ENCODE data around the gene TBCK. TPM values are rescaled to one million over a fixed set of nuclear protein-coding genes. Genes with fewer than 3 reads are reported as not detected.

TBCK gene
- total RNA-seq, 4 donors from 2014 or later = 23.3 to 47.7 (median 34.2) TPM

DNA sequence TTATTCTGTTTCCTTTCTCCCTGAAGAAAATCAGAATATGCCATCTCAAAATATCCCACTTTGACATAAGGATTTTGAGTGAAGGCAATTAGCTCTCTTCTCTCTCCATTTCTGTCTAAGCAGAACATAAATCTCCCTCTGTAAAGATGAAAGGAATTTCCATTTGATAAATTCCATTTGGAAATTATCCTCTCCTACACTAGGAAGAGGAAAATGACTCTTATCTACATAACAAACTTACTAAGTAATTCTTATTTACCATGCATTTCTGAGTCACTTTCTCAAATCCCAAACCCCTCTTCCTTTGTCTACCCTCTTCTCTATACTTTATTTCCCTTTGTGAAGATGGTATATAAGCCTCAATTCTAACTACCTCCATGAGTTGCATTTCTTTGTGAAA lies 11.4 kb downstream of the TBCK start:
- Histone ChIP-seq H3K4me3 (no peak overlapping the region), H3K9me3 (no peaks in the 10 kb centered on the region), H3K27me3 (no peaks in the 10 kb centered on the region), H3K36me3 (peaks cover 3% of the 10 kb centered on the region), H3K4me1 (no peaks in the 10 kb centered on the region), H3K27ac (no peak overlapping the region)
- TF ChIP-seq POLR2A (IDR thresholded peaks at IDR 0.05) = no peak
- no peak for TF ChIP-seq POLR2AphosphoS5 (IDR thresholded peaks at IDR 0.05)
- TF ChIP-seq EP300 (IDR thresholded peaks at IDR 0.05) = no peak
- TF ChIP-seq, protein P1, sequence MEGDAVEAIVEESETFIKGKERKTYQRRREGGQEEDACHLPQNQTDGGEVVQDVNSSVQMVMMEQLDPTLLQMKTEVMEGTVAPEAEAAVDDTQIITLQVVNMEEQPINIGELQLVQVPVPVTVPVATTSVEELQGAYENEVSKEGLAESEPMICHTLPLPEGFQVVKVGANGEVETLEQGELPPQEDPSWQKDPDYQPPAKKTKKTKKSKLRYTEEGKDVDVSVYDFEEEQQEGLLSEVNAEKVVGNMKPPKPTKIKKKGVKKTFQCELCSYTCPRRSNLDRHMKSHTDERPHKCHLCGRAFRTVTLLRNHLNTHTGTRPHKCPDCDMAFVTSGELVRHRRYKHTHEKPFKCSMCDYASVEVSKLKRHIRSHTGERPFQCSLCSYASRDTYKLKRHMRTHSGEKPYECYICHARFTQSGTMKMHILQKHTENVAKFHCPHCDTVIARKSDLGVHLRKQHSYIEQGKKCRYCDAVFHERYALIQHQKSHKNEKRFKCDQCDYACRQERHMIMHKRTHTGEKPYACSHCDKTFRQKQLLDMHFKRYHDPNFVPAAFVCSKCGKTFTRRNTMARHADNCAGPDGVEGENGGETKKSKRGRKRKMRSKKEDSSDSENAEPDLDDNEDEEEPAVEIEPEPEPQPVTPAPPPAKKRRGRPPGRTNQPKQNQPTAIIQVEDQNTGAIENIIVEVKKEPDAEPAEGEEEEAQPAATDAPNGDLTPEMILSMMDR (IDR thresholded peaks at IDR 0.05) = no peak
- DNase-seq (ENCODE audit: low spot score in 2 of 2) = no peak

DNA sequence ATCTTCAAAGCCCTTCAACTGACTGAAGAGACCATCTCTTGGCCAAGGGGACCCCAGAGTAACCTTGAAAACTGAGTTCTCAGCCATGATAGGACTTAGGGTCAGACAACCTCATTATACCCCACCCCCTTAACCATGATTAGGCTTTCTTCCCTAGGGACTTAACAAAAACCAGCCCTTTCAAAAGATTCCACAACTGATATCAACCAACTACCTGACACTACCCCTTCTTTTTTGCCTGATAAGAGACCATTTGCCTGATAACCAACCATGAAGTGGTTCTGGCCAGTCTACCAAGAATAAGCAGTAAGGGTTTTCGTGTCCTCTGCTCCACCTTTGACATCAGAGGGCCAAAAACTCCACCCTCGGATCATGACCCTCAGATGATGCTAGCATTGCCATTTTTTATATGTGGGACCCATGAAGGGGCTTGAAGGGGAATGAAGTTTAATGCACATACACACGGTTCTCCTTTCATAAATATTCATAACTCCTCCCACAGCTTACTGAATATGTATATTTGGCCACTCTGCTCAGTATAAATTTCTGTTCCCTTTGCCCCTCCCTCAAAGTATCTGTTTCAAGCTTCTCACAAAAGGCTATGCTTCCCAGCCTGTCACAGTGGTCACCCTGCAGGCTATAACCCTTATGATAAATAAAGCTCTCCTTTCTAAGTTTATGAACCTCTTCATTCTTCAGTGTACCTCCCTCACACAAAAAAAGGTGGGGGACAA lies 12.3 kb downstream of the TBCK start:
- no peak overlapping the region for H3K27ac ChIP-seq
- no peaks in the 10 kb centered on the region for H3K9me3 ChIP-seq
- H3K27me3 ChIP-seq = no peaks in the 10 kb centered on the region
- no peak overlapping the region for H3K4me3 ChIP-seq
- peaks cover 6% of the 10 kb centered on the region for H3K36me3 ChIP-seq
- TF ChIP-seq POLR2A (IDR thresholded peaks at IDR 0.05) (no peak), EP300 (IDR thresholded peaks at IDR 0.05) (no peak), POLR2AphosphoS5 (IDR thresholded peaks at IDR 0.05) (no peak)
- TF ChIP-seq, protein P1 (IDR thresholded peaks at IDR 0.05) = no peak
- no peaks in the 10 kb centered on the region for H3K4me1 ChIP-seq
- WGBS = 94% methylated on average over 3 of the region's 3 CpGs
- no peak for DNase-seq (ENCODE audit: low spot score in 2 of 2)

DNA sequence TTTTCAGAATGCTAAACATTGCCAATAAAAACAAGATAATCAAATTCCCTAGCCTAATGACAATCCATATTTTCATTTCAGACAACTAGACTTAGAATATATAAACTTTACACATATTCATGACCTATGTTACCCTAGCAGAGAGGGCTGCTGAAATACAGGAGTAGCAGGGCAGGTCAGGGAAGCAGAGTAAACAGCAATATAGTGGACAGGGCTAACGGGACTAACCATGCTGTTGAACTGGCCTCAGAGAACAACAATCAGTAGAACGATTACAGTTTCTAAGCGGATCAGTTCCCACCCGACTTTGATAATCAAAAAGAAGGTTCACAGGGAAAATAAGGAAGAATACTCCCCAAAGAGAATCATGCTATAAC lies 14.0 kb downstream of the TBCK start:
- no peak overlapping the region for H3K4me3 ChIP-seq
- no peak for DNase-seq (ENCODE audit: low spot score in 2 of 2)
- H3K27me3 ChIP-seq = no peaks in the 10 kb centered on the region
- 91% methylated on average over 4 of the region's 4 CpGs for WGBS
- H3K27ac ChIP-seq = no peak overlapping the region
- no peak for TF ChIP-seq POLR2AphosphoS5 (IDR thresholded peaks at IDR 0.05)
- TF ChIP-seq, protein P1 (IDR thresholded peaks at IDR 0.05) = no peak
- no peak for TF ChIP-seq POLR2A (IDR thresholded peaks at IDR 0.05)
- TF ChIP-seq EP300 (IDR thresholded peaks at IDR 0.05) = no peak
- H3K4me1 ChIP-seq = no peaks in the 10 kb centered on the region
- peaks cover 6% of the 10 kb centered on the region for H3K36me3 ChIP-seq
- no peaks in the 10 kb centered on the region for H3K9me3 ChIP-seq

DNA sequence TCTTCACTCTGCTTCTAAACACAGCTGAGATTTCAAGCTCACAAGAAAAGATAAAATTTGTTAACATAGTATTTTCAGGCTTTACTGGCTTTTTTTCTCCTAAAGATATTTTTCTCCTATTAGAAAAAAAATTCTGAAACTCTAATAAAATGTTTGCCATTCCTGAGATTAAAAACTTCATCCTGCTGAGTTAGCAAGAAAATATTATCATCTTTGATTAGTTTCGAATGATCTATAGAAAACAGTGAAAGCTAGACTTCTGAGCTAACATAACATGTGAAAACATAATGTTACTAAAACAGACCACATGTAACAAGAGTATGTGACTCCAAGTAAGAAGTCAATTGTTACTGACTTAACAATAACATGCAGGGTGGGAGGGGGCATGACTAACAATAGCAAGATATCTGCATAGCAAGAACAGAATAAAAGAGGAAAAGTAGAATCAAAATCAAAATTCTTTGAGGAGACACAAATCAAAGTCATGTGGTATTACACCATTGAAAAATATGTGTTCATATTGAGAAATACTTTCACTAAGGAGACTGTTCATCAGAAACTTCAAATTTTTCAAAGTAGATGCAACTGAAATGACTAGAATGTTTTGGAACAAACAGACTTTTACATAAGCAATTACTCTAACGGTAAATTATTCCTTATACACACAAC lies 14.5 kb downstream of the TBCK start:
- H3K36me3 ChIP-seq = peaks cover 6% of the 10 kb centered on the region
- no peaks in the 10 kb centered on the region for H3K4me1 ChIP-seq
- no peak for DNase-seq (ENCODE audit: low spot score in 2 of 2)
- H3K27ac ChIP-seq = no peak overlapping the region
- H3K4me3 ChIP-seq = no peak overlapping the region
- no peaks in the 10 kb centered on the region for H3K9me3 ChIP-seq
- TF ChIP-seq POLR2AphosphoS5 (IDR thresholded peaks at IDR 0.05) (no peak), POLR2A (IDR thresholded peaks at IDR 0.05) (no peak), EP300 (IDR thresholded peaks at IDR 0.05) (no peak)
- TF ChIP-seq, protein P1 (IDR thresholded peaks at IDR 0.05) = no peak
- 69% methylated on average over 2 of the region's 2 CpGs for WGBS
- H3K27me3 ChIP-seq = no peaks in the 10 kb centered on the region

DNA sequence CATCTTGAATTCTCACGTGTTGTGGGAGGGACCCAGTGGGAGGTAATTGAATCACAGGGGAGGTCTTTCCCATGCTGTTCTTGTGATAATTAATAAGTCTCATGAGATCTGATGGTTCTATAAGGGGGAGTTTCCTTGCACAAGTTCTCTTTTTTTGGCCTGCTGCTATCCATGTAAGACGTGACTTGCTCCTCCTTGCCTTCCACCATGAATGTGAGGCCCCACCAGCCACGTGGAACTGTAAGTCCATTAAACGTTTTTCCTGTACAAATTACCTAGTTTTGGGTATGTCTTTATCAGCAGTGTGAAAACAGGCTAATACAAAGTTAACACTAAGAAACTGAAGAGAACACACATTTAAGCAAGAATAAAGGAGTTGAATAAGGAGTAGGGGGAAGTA lies 16.0 kb downstream of the TBCK start:
- peaks cover 6% of the 10 kb centered on the region for H3K36me3 ChIP-seq
- no peak for DNase-seq (ENCODE audit: low spot score in 2 of 2)
- TF ChIP-seq, protein P1 (IDR thresholded peaks at IDR 0.05) = no peak
- TF ChIP-seq POLR2AphosphoS5 (IDR thresholded peaks at IDR 0.05) = no peak
- no peak for TF ChIP-seq POLR2A (IDR thresholded peaks at IDR 0.05)
- no peak for TF ChIP-seq EP300 (IDR thresholded peaks at IDR 0.05)
- H3K9me3 ChIP-seq = no peaks in the 10 kb centered on the region
- no peaks in the 10 kb centered on the region for H3K4me1 ChIP-seq
- 81% methylated on average over 4 of the region's 4 CpGs for WGBS
- no peak overlapping the region for H3K27ac ChIP-seq
- H3K4me3 ChIP-seq = no peak overlapping the region
- no peaks in the 10 kb centered on the region for H3K27me3 ChIP-seq

Data from suprapubic skin (tissue), 4 donors.